Neural cell (in vitro differentiated cells): Measurements from ENCODE around the gene OR8S1. TPM values are rescaled to one million over a fixed set of nuclear protein-coding genes. Genes with fewer than 3 reads are reported as not detected.

Source experiments
- H2AFZ ChIP-seq: fragments of 200-600, 300-800 bp; sonication (generic), shearing (Covaris generic); 2 replicates; pipeline ENCODE4 v1.6.0; 2014; ENCODE audit warnings: low read depth, mild to moderate bottlenecking, antibody characterized with exemption, low read length, moderate library complexity
- H3F3A ChIP-seq: fragments of 200-600 bp; shearing (Covaris generic); 2 replicates; pipeline ENCODE4 v1.6.1; 2016; ENCODE audit warnings: mild to moderate bottlenecking, moderate library complexity, mixed read lengths, antibody characterized with exemption, low read length; ENCODE audit not compliant: insufficient read depth, poor library complexity, severe bottlenecking
- H3K27ac ChIP-seq: fragments of 200-600, 300-800 bp; sonication (generic), shearing (Covaris generic); 2 replicates; pipeline ENCODE4 v1.5.1; 2014; ENCODE audit warnings: mild to moderate bottlenecking, low read length, moderate library complexity
- H3K27me3 ChIP-seq: fragments of 300-800, 200-600 bp; sonication (generic), shearing (Covaris generic); 2 replicates; pipeline ENCODE4 v1.6.0; 2014; ENCODE audit warnings: mild to moderate bottlenecking, low read depth, low read length, moderate library complexity; ENCODE audit not compliant: insufficient read depth
- H3K36me3 ChIP-seq: fragments of 300-800, 200-600 bp; sonication (generic), shearing (Covaris generic); 2 replicates; pipeline ENCODE4 v1.5.1; 2014; ENCODE audit warnings: mild to moderate bottlenecking, antibody characterized with exemption, low read length, moderate library complexity; ENCODE audit not compliant: insufficient read depth
- H3K4me2 ChIP-seq: fragments of 300-800, 200-600 bp; sonication (generic), shearing (Covaris generic); 2 replicates; pipeline ENCODE4 v1.6.0; 2014; ENCODE audit warnings: mild to moderate bottlenecking, low read length
- H3K4me3 ChIP-seq: fragments of 300-800, 200-600 bp; sonication (generic), shearing (Covaris generic); 2 replicates; pipeline ENCODE4 v1.5.1; 2014; ENCODE audit warnings: mild to moderate bottlenecking, low read length, moderate library complexity
- H3K79me2 ChIP-seq: fragments of 200-600 bp; shearing (Covaris generic); replicated peaks from 2 replicates; pipeline ENCODE4 v1.6.0; 2014; ENCODE audit warnings: mild to moderate bottlenecking, low read length, moderate library complexity; ENCODE audit not compliant: insufficient read depth
- H3K9ac ChIP-seq: fragments of 300-800, 200-600 bp; sonication (generic), shearing (Covaris generic); 2 replicates; pipeline ENCODE4 v1.6.1; 2016; ENCODE audit warnings: mild to moderate bottlenecking, low read length, mixed read lengths
- H3K9me2 ChIP-seq: fragments of 200-600 bp; shearing (Covaris generic); 2 replicates; pipeline ENCODE4 v1.6.1; 2016; ENCODE audit warnings: mild to moderate bottlenecking, low read length, mixed read lengths; ENCODE audit not compliant: insufficient read depth
- H3K9me3 ChIP-seq: fragments of 200-600, 300-800 bp; sonication (generic), shearing (Covaris generic); 2 replicates; pipeline ENCODE4 v1.6.1; 2016; ENCODE audit warnings: mild to moderate bottlenecking, mixed run types, low read length, moderate library complexity, mixed read lengths
- H4K20me1 ChIP-seq: fragments of 200-600 bp; shearing (Covaris generic); 2 replicates; pipeline ENCODE4 v1.6.1; 2016; ENCODE audit warnings: mild to moderate bottlenecking, mixed run types; ENCODE audit not compliant: insufficient read depth
- CTCF ChIP-seq: fragments of 450-650 bp; IDR thresholded peaks from 2 replicates; pipeline ENCODE4 v1.5.1; 2014; ENCODE audit warnings: antibody characterized with exemption, mild to moderate bottlenecking, moderate library complexity; ENCODE audit not compliant: poor library complexity, severe bottlenecking
- EP300 ChIP-seq: fragments of 450-650 bp; conservative IDR thresholded peaks from 2 replicates; pipeline ENCODE4 v1.6.1; 2014; ENCODE audit warnings: antibody characterized with exemption, mild to moderate bottlenecking, moderate library complexity; ENCODE audit not compliant: poor library complexity, severe bottlenecking
- EZH2 ChIP-seq: fragments of 200-600, 300-800 bp; shearing (Covaris generic), sonication (generic); IDR thresholded peaks from 2 replicates; pipeline ENCODE4 v1.6.1; 2014; ENCODE audit warnings: antibody characterized with exemption, low read length, borderline replicate concordance, mild to moderate bottlenecking; ENCODE audit not compliant: insufficient read depth, poor library complexity, severe bottlenecking
- MXI1 ChIP-seq: fragments of 450-650 bp; conservative IDR thresholded peaks from 2 replicates; pipeline ENCODE4 v1.6.1; 2014; ENCODE audit warnings: antibody characterized with exemption, mild to moderate bottlenecking; ENCODE audit not compliant: poor library complexity, severe bottlenecking
- POLR2AphosphoS5 ChIP-seq: IDR thresholded peaks from 2 replicates; pipeline ENCODE4 v1.6.1; 2012
- RAD21 ChIP-seq: fragments of 450-650 bp; conservative IDR thresholded peaks from 2 replicates; pipeline ENCODE4 v1.6.1; 2014; ENCODE audit warnings: antibody characterized with exemption, mild to moderate bottlenecking, moderate library complexity
- SMC3 ChIP-seq: fragments of 450-650 bp; conservative IDR thresholded peaks from 2 replicates; pipeline ENCODE4 v1.6.1; 2014; ENCODE audit warnings: antibody characterized with exemption, mild to moderate bottlenecking, moderate library complexity; ENCODE audit not compliant: poor library complexity
- TAF1 ChIP-seq: IDR thresholded peaks from 2 replicates; pipeline ENCODE4 v1.6.1; 2012; ENCODE audit warnings: low read depth
- polyA minus RNA-seq: library from RNA; depleted of rRNA, polyadenylated mRNA; stranded (reverse); fragments of >200 nt; gene quantifications from 2 replicates; pipeline ENCODE4 v1.2.3, GENCODE V29; 2014
- polyA plus RNA-seq: library from polyadenylated mRNA; depleted of rRNA; stranded (reverse); fragments of >200 nt; gene quantifications from 2 replicates; pipeline ENCODE4 v1.2.3, GENCODE V29; 2014
- TF ChIP-seq, protein P1 (sequence below): IDR thresholded peaks from 2 replicates; pipeline ENCODE4 v1.6.1; 2012; ENCODE audit warnings: borderline replicate concordance

The OR8S1 gene
- polyA plus RNA-seq (not detected in 2 replicates), polyA minus RNA-seq (not detected in 2 replicates)

DNA sequence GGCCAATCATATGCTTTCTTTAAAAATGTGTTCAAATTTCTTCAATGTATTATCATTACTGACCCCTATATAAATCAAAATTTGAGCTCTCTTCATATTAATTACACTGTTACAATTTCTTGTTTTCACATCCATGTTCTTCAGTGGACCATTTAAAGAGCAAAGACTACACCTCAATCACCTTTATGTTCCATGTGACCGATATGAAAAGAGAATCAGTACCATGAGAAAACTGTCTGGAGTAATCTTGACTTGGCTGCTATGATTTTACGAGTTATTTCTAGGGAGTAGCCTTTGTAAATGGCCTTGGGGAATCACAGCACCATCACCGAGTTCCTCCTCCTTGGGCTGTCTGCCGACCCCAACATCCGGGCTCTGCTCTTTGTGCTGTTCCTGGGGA lies at the start of gene OR8S1:
Gene OR8S1, plus strand, starts transcription at position 301 of the 400 bp plus-strand sequence. Its CDS starts 0 bp downstream, at position 301.
- no peaks in the 10 kb centered on the region for H3K27me3 ChIP-seq
- H3K36me3 ChIP-seq = no peaks in the 10 kb centered on the region
- H3K27ac ChIP-seq = no peak within 1 kb of the TSS
- H3K4me3 ChIP-seq = no peak within 1 kb of the TSS
- TF ChIP-seq EZH2 = no peak
- TF ChIP-seq EP300 = no peak
- no peaks in the 10 kb centered on the region for H3K9me3 ChIP-seq
- H3K9me2 ChIP-seq = no peaks in the 10 kb centered on the region
- H2AFZ ChIP-seq = no peak within 1 kb of the TSS
- H3K79me2 ChIP-seq = no peaks in the 10 kb centered on the region
- no peak within 1 kb of the TSS for H3K9ac ChIP-seq
- no peak within 1 kb of the TSS for H3K4me2 ChIP-seq
- no peaks in the 10 kb centered on the region for H4K20me1 ChIP-seq
- H3F3A ChIP-seq = no peaks in the 10 kb centered on the region

DNA sequence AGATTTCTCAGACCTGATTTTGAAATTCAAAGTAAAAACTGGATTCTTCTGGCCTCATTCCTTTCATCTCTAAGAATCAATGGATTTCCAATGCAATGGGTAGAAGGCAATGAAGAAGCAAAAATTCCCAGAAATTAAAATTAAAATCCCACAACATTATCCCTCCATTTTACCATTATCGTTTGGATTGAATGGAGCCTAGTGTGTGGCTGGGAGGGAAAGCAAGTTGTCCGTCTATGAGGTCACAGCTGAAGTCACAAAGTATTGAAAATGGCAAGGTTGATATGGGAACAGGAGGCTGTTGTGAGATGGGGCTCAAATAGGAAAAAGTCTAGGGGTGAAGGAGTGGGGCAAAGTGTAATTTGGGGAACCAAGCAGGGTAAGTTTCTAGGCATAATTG lies 43.2 kb upstream of the OR8S1 start, which contains the start of gene C12orf54:
Gene C12orf54, plus strand, starts transcription at position 301 of the 400 bp plus-strand sequence. CDS start 799 bp downstream, outside the sequence.
- Histone ChIP-seq H3K4me2 (no peak within 1 kb of the TSS), H3K27ac (no peak within 1 kb of the TSS), H3K9me3 (no peaks in the 10 kb centered on the region), H3K79me2 (no peaks in the 10 kb centered on the region), H3K9me2 (no peaks in the 10 kb centered on the region), H3F3A (no peaks in the 10 kb centered on the region), H3K9ac (no peak within 1 kb of the TSS), H3K36me3 (no peaks in the 10 kb centered on the region), H3K27me3 (no peaks in the 10 kb centered on the region), H2AFZ (no peak within 1 kb of the TSS), H3K4me3 (no peak within 1 kb of the TSS), H4K20me1 (no peaks in the 10 kb centered on the region)
- TF ChIP-seq EP300 = no peak
- TF ChIP-seq CTCF = no peak
- no peak for TF ChIP-seq TAF1
- no peak for TF ChIP-seq SMC3
- no peak for TF ChIP-seq MXI1
- TF ChIP-seq, protein P1, sequence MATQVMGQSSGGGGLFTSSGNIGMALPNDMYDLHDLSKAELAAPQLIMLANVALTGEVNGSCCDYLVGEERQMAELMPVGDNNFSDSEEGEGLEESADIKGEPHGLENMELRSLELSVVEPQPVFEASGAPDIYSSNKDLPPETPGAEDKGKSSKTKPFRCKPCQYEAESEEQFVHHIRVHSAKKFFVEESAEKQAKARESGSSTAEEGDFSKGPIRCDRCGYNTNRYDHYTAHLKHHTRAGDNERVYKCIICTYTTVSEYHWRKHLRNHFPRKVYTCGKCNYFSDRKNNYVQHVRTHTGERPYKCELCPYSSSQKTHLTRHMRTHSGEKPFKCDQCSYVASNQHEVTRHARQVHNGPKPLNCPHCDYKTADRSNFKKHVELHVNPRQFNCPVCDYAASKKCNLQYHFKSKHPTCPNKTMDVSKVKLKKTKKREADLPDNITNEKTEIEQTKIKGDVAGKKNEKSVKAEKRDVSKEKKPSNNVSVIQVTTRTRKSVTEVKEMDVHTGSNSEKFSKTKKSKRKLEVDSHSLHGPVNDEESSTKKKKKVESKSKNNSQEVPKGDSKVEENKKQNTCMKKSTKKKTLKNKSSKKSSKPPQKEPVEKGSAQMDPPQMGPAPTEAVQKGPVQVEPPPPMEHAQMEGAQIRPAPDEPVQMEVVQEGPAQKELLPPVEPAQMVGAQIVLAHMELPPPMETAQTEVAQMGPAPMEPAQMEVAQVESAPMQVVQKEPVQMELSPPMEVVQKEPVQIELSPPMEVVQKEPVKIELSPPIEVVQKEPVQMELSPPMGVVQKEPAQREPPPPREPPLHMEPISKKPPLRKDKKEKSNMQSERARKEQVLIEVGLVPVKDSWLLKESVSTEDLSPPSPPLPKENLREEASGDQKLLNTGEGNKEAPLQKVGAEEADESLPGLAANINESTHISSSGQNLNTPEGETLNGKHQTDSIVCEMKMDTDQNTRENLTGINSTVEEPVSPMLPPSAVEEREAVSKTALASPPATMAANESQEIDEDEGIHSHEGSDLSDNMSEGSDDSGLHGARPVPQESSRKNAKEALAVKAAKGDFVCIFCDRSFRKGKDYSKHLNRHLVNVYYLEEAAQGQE = no peak
- no peak for TF ChIP-seq RAD21
- TF ChIP-seq EZH2 = no peak
- no peak for TF ChIP-seq POLR2AphosphoS5
